GM19324 (cell line): ENCODE data around the gene POU2F1.

Source experiments
- ATAC-seq: cut with Tn5 transposase; IDR thresholded peaks from one replicate; pipeline ENCODE4 v1.9.1; 2021; ENCODE audit warnings: mild to moderate bottlenecking, moderate library complexity; ENCODE audit not compliant: unreplicated experiment, low FRiP score

Gene POU2F1

GRCh38 chr1:167220537-167221125, at the start of gene POU2F1:
Gene POU2F1, plus strand, starts transcription at chr1:167220886. Its CDS starts 12 bp downstream, at chr1:167220898.
- ATAC-seq: peak; percentile 63

- ATAC-seq: no peak
These were observed 49.3 kb upstream of the POU2F1 start for GRCh38 chr1:167171286-167171929.

GRCh38 chr1:167173516-167174184, 47.0 kb upstream of the POU2F1 start:
- ATAC-seq: no peak

GRCh38 chr1:167175901-167176300, 44.8 kb upstream of the POU2F1 start:
- ATAC-seq: no peak

- no peak for ATAC-seq
These were observed 41.9 kb upstream of the POU2F1 start for GRCh38 chr1:167178831-167179230.

- no peak for ATAC-seq
These were observed 37.9 kb upstream of the POU2F1 start for GRCh38 chr1:167182571-167183320.

- ATAC-seq: no peak
These were observed 36.6 kb upstream of the POU2F1 start for GRCh38 chr1:167184081-167184480.

- ATAC-seq: no peak
These were observed 35.6 kb upstream of the POU2F1 start for GRCh38 chr1:167185062-167185461.

GRCh38 chr1:167185974-167186657, 34.6 kb upstream of the POU2F1 start:
- no peak for ATAC-seq

GRCh38 chr1:167186771-167187170, 33.9 kb upstream of the POU2F1 start:
- no peak for ATAC-seq

GRCh38 chr1:167190747-167191237, 29.9 kb upstream of the POU2F1 start:
- ATAC-seq: no peak

- no peak for ATAC-seq
These were observed 28.7 kb upstream of the POU2F1 start for GRCh38 chr1:167191958-167192357.

GRCh38 chr1:167194182-167194581, 26.5 kb upstream of the POU2F1 start:
- ATAC-seq: no peak

GRCh38 chr1:167196166-167196565, 24.5 kb upstream of the POU2F1 start:
- ATAC-seq: no peak

- no peak for ATAC-seq
These were observed 23.4 kb upstream of the POU2F1 start for GRCh38 chr1:167197236-167197635.

- no peak for ATAC-seq
These were observed 23.0 kb upstream of the POU2F1 start for GRCh38 chr1:167197692-167198091.

- ATAC-seq: no peak
These were observed 22.1 kb upstream of the POU2F1 start for GRCh38 chr1:167198518-167199133.

- no peak for ATAC-seq
These were observed 21.0 kb upstream of the POU2F1 start for GRCh38 chr1:167199656-167200055.

GRCh38 chr1:167200272-167200671, 20.4 kb upstream of the POU2F1 start:
- ATAC-seq: no peak

GRCh38 chr1:167200749-167201148, 19.9 kb upstream of the POU2F1 start:
- ATAC-seq: no peak
